SK-N-MC (cell line): Measurements from ENCODE around the gene TRIM29.

Experiments
- EZH2 ChIP-seq: fragments of 200-600 bp; sonication (generic); IDR thresholded peaks from one replicate; pipeline ENCODE4 v1.6.1; 2017; ENCODE audit warnings: antibody characterized with exemption
- POLR2AphosphoS5 ChIP-seq: IDR thresholded peaks from 2 replicates; pipeline ENCODE4 v1.6.1; 2012; ENCODE audit warnings: mild to moderate bottlenecking, low read depth, low read length, borderline replicate concordance

DNA sequence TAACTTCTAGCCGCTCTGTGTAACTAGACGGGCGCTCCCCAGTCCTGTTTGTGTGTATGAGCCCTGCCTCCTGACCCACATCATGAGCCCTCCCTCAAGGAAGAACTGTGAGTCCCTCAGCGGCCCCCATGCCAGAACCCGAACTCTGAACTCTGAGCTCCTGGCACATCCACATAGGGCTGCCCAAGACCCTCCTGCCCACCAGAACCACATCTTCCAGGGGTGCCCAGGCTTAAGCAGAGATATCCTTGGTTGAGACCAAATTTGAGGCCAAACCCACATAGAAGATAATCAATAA lies 3.0 kb downstream of the TRIM29 start:
- no peak for TF ChIP-seq POLR2AphosphoS5
- no peak for TF ChIP-seq EZH2
